ENCODE results near the gene TFG. TPM values are rescaled to one million over a fixed set of nuclear protein-coding genes. Genes with fewer than 3 reads are reported as not detected.
A peak's percentile ranks its signal among the peaks of the same experiment; 100 is the strongest.

The TFG gene
- total RNA-seq, 1 donor: 81.4 TPM

DNA sequence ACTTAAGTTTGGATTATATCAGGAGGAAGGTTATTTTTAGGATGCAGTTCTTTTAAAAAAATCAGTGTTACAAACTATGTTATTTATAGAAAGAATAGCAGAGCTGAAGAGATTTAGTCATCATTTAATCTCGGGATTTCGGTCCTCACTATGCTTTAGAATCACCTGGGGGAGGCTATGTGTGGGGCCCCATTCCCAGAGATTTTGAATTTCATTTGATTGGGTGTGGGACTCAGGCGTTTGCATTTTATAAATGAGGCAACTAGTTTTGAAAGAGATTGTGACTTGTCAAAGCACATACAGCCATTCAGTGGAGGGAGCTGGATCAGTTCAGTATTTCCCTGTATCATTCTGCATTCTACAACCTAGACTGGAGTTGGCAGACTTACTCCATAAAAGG, 36.8 kb downstream of the TFG start:
- no peak overlapping the region for H2AFZ ChIP-seq (ENCODE audit: low read length)
- DNase-seq (ENCODE audit: insufficient read length, low spot score, missing footprints): no peak
- H3K4me3 ChIP-seq (ENCODE audit: insufficient read depth, low read length): no peak overlapping the region
- peaks cover 7% of the 10 kb centered on the region for H3K79me2 ChIP-seq (ENCODE audit: insufficient read depth, low read length)
- TF ChIP-seq, protein P1, sequence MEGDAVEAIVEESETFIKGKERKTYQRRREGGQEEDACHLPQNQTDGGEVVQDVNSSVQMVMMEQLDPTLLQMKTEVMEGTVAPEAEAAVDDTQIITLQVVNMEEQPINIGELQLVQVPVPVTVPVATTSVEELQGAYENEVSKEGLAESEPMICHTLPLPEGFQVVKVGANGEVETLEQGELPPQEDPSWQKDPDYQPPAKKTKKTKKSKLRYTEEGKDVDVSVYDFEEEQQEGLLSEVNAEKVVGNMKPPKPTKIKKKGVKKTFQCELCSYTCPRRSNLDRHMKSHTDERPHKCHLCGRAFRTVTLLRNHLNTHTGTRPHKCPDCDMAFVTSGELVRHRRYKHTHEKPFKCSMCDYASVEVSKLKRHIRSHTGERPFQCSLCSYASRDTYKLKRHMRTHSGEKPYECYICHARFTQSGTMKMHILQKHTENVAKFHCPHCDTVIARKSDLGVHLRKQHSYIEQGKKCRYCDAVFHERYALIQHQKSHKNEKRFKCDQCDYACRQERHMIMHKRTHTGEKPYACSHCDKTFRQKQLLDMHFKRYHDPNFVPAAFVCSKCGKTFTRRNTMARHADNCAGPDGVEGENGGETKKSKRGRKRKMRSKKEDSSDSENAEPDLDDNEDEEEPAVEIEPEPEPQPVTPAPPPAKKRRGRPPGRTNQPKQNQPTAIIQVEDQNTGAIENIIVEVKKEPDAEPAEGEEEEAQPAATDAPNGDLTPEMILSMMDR (IDR thresholded peaks at IDR 0.05; ENCODE audit: extremely low read depth, low read depth, low read length): no peak
- peak overlapping the region; percentile 43 for H3K27ac ChIP-seq (ENCODE audit: low read depth, low read length)
- peaks cover 4% of the 10 kb centered on the region for H4K20me1 ChIP-seq (ENCODE audit: insufficient read depth, low read length)
- H3K9me3 ChIP-seq (ENCODE audit: low read depth, low read length): no peaks in the 10 kb centered on the region
- no peak overlapping the region for H3K4me2 ChIP-seq (ENCODE audit: insufficient read depth, low read length)
- H3K27me3 ChIP-seq (ENCODE audit: insufficient read depth, low read length): no peaks in the 10 kb centered on the region
- peaks cover 93% of the 10 kb centered on the region for H3K36me3 ChIP-seq (ENCODE audit: insufficient read depth, low read length)
- H3K4me1 ChIP-seq (ENCODE audit: insufficient read depth, low read length): peaks cover 4% of the 10 kb centered on the region

DNA sequence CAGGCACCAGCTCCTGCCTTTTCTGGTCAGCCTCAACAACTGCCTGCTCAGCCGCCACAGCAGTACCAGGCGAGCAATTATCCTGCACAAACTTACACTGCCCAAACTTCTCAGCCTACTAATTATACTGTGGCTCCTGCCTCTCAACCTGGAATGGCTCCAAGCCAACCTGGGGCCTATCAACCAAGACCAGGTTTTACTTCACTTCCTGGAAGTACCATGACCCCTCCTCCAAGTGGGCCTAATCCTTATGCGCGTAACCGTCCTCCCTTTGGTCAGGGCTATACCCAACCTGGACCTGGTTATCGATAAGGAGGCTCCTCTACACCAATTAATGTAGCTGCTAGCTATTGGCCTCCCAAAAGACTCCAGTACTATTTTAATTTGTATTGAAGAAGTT, 38.9 kb downstream of the TFG start:
- DNase-seq (ENCODE audit: insufficient read length, low spot score, missing footprints): no peak
- Histone ChIP-seq H3K27ac (ENCODE audit: low read depth, low read length) (no peak overlapping the region), H3K27me3 (ENCODE audit: insufficient read depth, low read length) (no peaks in the 10 kb centered on the region), H3K4me3 (ENCODE audit: insufficient read depth, low read length) (no peak overlapping the region), H3K4me1 (ENCODE audit: insufficient read depth, low read length) (peaks cover 4% of the 10 kb centered on the region), H3K9me3 (ENCODE audit: low read depth, low read length) (no peaks in the 10 kb centered on the region), H3K4me2 (ENCODE audit: insufficient read depth, low read length) (no peak overlapping the region), H3K36me3 (ENCODE audit: insufficient read depth, low read length) (peaks cover 95% of the 10 kb centered on the region), H3K79me2 (ENCODE audit: insufficient read depth, low read length) (peaks cover 5% of the 10 kb centered on the region), H4K20me1 (ENCODE audit: insufficient read depth, low read length) (peaks cover 4% of the 10 kb centered on the region), H2AFZ (ENCODE audit: low read length) (no peak overlapping the region)
- TF ChIP-seq, protein P1 (IDR thresholded peaks at IDR 0.05; ENCODE audit: extremely low read depth, low read depth, low read length): no peak

DNA sequence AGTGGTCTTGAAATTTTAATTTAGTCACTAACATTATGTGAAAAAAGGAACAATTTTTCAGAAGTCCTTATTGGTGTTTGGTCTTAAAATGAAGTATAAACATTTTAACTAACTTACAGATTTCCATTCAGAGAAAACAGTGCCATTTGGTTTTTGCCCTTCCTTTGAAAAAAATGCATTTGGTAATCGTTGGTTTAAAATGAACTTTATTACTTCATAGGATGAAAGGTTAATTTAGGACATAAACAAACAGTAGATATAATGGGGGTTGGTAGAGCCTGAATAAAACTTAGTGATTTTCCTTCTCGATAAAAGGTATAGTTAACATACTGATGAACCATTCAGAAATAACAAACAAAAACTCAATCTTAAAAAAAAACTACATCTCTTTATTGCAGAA, 39.7 kb downstream of the TFG start:
- Histone ChIP-seq H3K4me3 (ENCODE audit: insufficient read depth, low read length) (no peak overlapping the region), H3K4me1 (ENCODE audit: insufficient read depth, low read length) (peaks cover 4% of the 10 kb centered on the region), H3K36me3 (ENCODE audit: insufficient read depth, low read length) (peaks cover 98% of the 10 kb centered on the region), H3K79me2 (ENCODE audit: insufficient read depth, low read length) (peaks cover 5% of the 10 kb centered on the region), H3K27me3 (ENCODE audit: insufficient read depth, low read length) (no peaks in the 10 kb centered on the region), H3K9me3 (ENCODE audit: low read depth, low read length) (no peaks in the 10 kb centered on the region), H3K4me2 (ENCODE audit: insufficient read depth, low read length) (no peak overlapping the region), H4K20me1 (ENCODE audit: insufficient read depth, low read length) (peaks cover 4% of the 10 kb centered on the region), H3K27ac (ENCODE audit: low read depth, low read length) (no peak overlapping the region), H2AFZ (ENCODE audit: low read length) (no peak overlapping the region)
- DNase-seq (ENCODE audit: insufficient read length, low spot score, missing footprints): no peak
- TF ChIP-seq, protein P1 (IDR thresholded peaks at IDR 0.05; ENCODE audit: extremely low read depth, low read depth, low read length): no peak

DNA sequence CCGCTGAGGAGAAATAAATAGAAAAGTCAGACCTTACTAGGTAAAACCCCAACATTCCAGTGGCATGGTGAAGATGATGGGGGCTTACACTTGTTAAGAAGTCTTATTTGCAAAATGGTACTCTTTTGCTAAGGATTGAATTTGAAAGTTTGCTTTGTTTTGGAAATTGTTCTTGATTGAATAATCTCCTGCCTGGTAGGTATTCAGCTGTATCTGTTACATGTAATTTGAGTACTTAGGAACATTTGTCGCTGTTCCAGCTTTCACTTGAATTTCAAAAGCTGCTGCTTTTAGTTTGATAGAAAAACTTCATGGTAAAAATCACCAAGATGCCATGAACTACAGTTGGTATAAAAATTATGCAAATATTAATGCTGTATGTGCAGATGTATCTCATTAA, 44.6 kb downstream of the TFG start:
- no peak for DNase-seq (ENCODE audit: insufficient read length, low spot score, missing footprints)
- TF ChIP-seq, protein P1 (IDR thresholded peaks at IDR 0.05; ENCODE audit: extremely low read depth, low read depth, low read length): no peak
- Histone ChIP-seq H3K9me3 (ENCODE audit: low read depth, low read length) (no peaks in the 10 kb centered on the region), H3K4me3 (ENCODE audit: insufficient read depth, low read length) (no peak overlapping the region), H3K27ac (ENCODE audit: low read depth, low read length) (no peak overlapping the region), H2AFZ (ENCODE audit: low read length) (no peak overlapping the region), H4K20me1 (ENCODE audit: insufficient read depth, low read length) (no peaks in the 10 kb centered on the region), H3K36me3 (ENCODE audit: insufficient read depth, low read length) (peaks cover 70% of the 10 kb centered on the region), H3K4me2 (ENCODE audit: insufficient read depth, low read length) (no peak overlapping the region), H3K79me2 (ENCODE audit: insufficient read depth, low read length) (no peaks in the 10 kb centered on the region), H3K4me1 (ENCODE audit: insufficient read depth, low read length) (peaks cover 2% of the 10 kb centered on the region), H3K27me3 (ENCODE audit: insufficient read depth, low read length) (no peaks in the 10 kb centered on the region)

Data from osteoblast (primary cell).